Ovary (tissue), 3 donors: ENCODE measurements around the gene SLC4A5.

Experiments
- POLR2A ChIP-seq: fragments of 450-650 bp; IDR thresholded peaks from one replicate; pipeline ENCODE4 v1.6.1; 2017; ENCODE audit warnings: antibody characterized with exemption, mild to moderate bottlenecking, moderate library complexity
- TF ChIP-seq, protein P1 (sequence below), 3 donors: fragments of 450-650 bp in 2 of 3; fragments of 200-600 bp in 1 of 3; IDR thresholded peaks; one replicate each; pipeline versions ENCODE4 v1.5.1 to v1.8.0; 2016 to 2022; ENCODE audit warnings: antibody characterized with exemption in 3 of 3, mild to moderate bottlenecking in 1 of 3
- donor health status: DM: no; HTN: no; CAD: no.

DNA sequence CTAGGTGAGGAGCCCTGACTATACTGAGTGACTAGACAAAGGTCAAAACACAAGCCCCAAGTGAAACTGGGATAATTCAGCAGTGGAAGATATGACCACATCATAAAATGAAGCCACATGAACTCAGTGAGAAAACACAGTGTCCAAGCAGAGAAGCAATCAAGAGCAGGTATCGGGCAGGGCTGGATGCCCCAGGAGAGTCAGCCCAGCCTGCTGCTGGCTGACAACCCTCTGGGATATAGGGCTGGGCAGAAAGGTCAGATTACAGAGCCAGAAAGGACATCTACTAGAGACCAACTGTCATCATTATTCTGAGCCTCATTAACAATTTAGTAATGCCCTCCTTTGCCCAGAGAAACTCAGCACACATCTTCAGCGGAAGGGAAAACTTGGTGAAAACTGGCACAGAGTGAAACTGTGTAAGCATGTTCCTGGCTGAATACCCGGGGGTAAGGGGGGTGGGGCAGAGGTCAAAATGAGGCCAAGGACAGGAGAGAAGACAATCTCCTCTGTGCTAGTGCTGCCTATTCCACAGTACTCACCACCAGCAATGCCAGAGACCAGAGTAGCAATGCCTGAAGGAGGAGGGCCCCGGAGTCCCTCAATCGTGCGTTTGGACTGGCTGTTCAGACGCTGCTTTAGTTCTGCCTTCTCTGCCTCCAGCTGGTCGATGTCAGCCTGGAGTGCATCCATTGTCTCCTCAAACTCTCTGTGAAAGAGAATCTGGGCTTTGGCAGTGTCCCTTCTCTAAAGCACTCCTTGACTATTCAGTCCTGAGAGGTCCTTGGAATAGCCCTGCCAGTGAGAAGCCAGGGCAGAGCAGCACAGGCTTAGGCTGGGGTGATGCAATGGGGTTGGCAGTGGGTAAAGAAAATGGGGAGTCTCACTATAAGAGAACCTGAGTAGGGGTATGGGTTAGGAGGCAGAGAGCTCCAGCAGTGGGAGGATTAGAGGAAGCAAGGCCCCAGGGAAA, 21.6 kb upstream of the SLC4A5 start:
- TF ChIP-seq, protein P1, sequence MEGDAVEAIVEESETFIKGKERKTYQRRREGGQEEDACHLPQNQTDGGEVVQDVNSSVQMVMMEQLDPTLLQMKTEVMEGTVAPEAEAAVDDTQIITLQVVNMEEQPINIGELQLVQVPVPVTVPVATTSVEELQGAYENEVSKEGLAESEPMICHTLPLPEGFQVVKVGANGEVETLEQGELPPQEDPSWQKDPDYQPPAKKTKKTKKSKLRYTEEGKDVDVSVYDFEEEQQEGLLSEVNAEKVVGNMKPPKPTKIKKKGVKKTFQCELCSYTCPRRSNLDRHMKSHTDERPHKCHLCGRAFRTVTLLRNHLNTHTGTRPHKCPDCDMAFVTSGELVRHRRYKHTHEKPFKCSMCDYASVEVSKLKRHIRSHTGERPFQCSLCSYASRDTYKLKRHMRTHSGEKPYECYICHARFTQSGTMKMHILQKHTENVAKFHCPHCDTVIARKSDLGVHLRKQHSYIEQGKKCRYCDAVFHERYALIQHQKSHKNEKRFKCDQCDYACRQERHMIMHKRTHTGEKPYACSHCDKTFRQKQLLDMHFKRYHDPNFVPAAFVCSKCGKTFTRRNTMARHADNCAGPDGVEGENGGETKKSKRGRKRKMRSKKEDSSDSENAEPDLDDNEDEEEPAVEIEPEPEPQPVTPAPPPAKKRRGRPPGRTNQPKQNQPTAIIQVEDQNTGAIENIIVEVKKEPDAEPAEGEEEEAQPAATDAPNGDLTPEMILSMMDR (IDR thresholded peaks at IDR 0.05) = no peak
- TF ChIP-seq POLR2A = no peak
